ENCODE results near the gene PAEP.

Gene PAEP

GRCh38 chr9:135591506-135592330 lies 30.2 kb downstream of the PAEP start:
- DNase-seq (ENCODE audit: low read depth, low spot score) = no peak

- no peak for DNase-seq (ENCODE audit: low read depth, low spot score)
These were observed 30.7 kb downstream of the PAEP start for GRCh38 chr9:135592331-135592590.

GRCh38 chr9:135592625-135593024 lies 31.1 kb downstream of the PAEP start:
- DNase-seq (ENCODE audit: low read depth, low spot score) = no peak

GRCh38 chr9:135596211-135596610 lies 34.7 kb downstream of the PAEP start:
- no peak for DNase-seq (ENCODE audit: low read depth, low spot score)

GRCh38 chr9:135600296-135600817 lies 38.8 kb downstream of the PAEP start:
- no peak for DNase-seq (ENCODE audit: low read depth, low spot score)

- DNase-seq (ENCODE audit: low read depth, low spot score) = no peak
These were observed 40.4 kb downstream of the PAEP start for GRCh38 chr9:135601988-135602387.

- peak; percentile 58 for DNase-seq (ENCODE audit: low read depth, low spot score)
These were observed 41.4 kb downstream of the PAEP start for GRCh38 chr9:135602789-135603481.

GRCh38 chr9:135604437-135605237 lies 43.1 kb downstream of the PAEP start:
- peak; percentile 4 for DNase-seq (ENCODE audit: low read depth, low spot score)

- peak; percentile 1 for DNase-seq (ENCODE audit: low read depth, low spot score)
These were observed 43.8 kb downstream of the PAEP start for GRCh38 chr9:135605238-135605781.

- no peak for DNase-seq (ENCODE audit: low read depth, low spot score)
These were observed 45.3 kb downstream of the PAEP start for GRCh38 chr9:135606885-135607259.

GRCh38 chr9:135607401-135608293 lies 46.1 kb downstream of the PAEP start:
- peak; percentile 0 for DNase-seq (ENCODE audit: low read depth, low spot score)

GRCh38 chr9:135608294-135608998 lies 46.9 kb downstream of the PAEP start:
- DNase-seq (ENCODE audit: low read depth, low spot score) = no peak

GRCh38 chr9:135608999-135609317 lies 47.4 kb downstream of the PAEP start:
- no peak for DNase-seq (ENCODE audit: low read depth, low spot score)

GRCh38 chr9:135609366-135609955 lies 47.9 kb downstream of the PAEP start:
- DNase-seq (ENCODE audit: low read depth, low spot score) = no peak

- DNase-seq (ENCODE audit: low read depth, low spot score) = no peak
These were observed 49.0 kb downstream of the PAEP start for GRCh38 chr9:135610290-135611141.

- no peak for DNase-seq (ENCODE audit: low read depth, low spot score)
These were observed 49.8 kb downstream of the PAEP start for GRCh38 chr9:135611142-135611874.

- no peak for DNase-seq (ENCODE audit: low read depth, low spot score)
These were observed 50.3 kb downstream of the PAEP start for GRCh38 chr9:135611875-135612209.

GRCh38 chr9:135612437-135612836 lies 50.9 kb downstream of the PAEP start:
- DNase-seq (ENCODE audit: low read depth, low spot score) = no peak
